HepG2 (cell line): ENCODE measurements around the gene GSPT1. TPM values are rescaled to one million over a fixed set of nuclear protein-coding genes. Genes with fewer than 3 reads are reported as not detected.
A peak's percentile ranks its signal among the peaks of the same experiment; 100 is the strongest.

Experiments used
- HOXA5 ChIP-seq: sonication (generic); formaldehyde crosslinking; IDR thresholded peaks from 2 replicates; pipeline ENCODE4 v1.4.0; 2020; ENCODE audit warnings: missing genetic modification reagents
- KDM2A ChIP-seq: sonication (generic); formaldehyde crosslinking; IDR thresholded peaks from 2 replicates; pipeline ENCODE4 v1.4.0; 2020; ENCODE audit warnings: low read depth, missing genetic modification reagents, borderline replicate concordance
- KLF16 ChIP-seq, 2 experiments: sonication (generic) in 1 of 2; formaldehyde crosslinking in 1 of 2; IDR thresholded peaks; 2 replicates each; pipeline versions ENCODE4 v1.6.1 to v1.8.0; 2016 to 2023; ENCODE audit warnings: missing genetic modification reagents in 2 of 2, missing compliant biosample characterization in 1 of 2
- SUZ12 ChIP-seq: fragments of 150-350 bp; IDR thresholded peaks from 2 replicates; pipeline ENCODE4 v1.6.1; 2014; ENCODE audit warnings: low read depth, low read length
- THAP11 ChIP-seq: IDR thresholded peaks from 2 replicates; pipeline ENCODE4 v1.6.1; 2016; ENCODE audit warnings: missing biosample characterization, missing genetic modification reagents
- ZMAT3 ChIP-seq: sonication (generic); formaldehyde crosslinking; conservative IDR thresholded peaks from 2 replicates; pipeline ENCODE4 v1.7.0; 2021; ENCODE audit warnings: missing genetic modification reagents
- ZNF598 ChIP-seq: sonication (generic); formaldehyde crosslinking; IDR thresholded peaks from 2 replicates; pipeline ENCODE4 v1.5.1; 2020; ENCODE audit warnings: mild to moderate bottlenecking, missing genetic modification reagents, borderline replicate concordance
- ZNF607 ChIP-seq: sonication (generic); formaldehyde crosslinking; IDR thresholded peaks from 2 replicates; pipeline ENCODE4 v1.5.1; 2020; ENCODE audit warnings: missing genetic modification reagents, mild to moderate bottlenecking, borderline replicate concordance
- ZNF619 ChIP-seq: sonication (generic); formaldehyde crosslinking; IDR thresholded peaks from 2 replicates; pipeline ENCODE4 v1.4.0; 2020; ENCODE audit warnings: mild to moderate bottlenecking, missing genetic modification reagents
- ZNF781 ChIP-seq: sonication (generic); formaldehyde crosslinking; IDR thresholded peaks from 2 replicates; pipeline ENCODE4 v1.5.1; 2020; ENCODE audit warnings: borderline replicate concordance, mild to moderate bottlenecking, missing genetic modification reagents; ENCODE audit errors: not compliant biosample characterization
- polyA plus RNA-seq, 8 experiments: library from polyadenylated mRNA; depleted of rRNA in 3 of 8; stranded (reverse) in 7 of 8; unstranded in 1 of 8; fragments of >200 nt; fragmentation: Illumina TruSeq in 4 of 8; extraction: Trizol in 4 of 8; gene quantifications; 2 replicates each; pipeline versions ENCODE4 v1.2.1 to v1.2.3, GENCODE V29; 2011 to 2016; ENCODE audit warnings: low read depth in 4 of 8, missing spikeins in 1 of 8, mixed read lengths in 1 of 8; ENCODE audit not compliant: insufficient read depth in 1 of 8
- total RNA-seq, 5 experiments: library from RNA; depleted of rRNA; stranded (reverse); fragments of >200 nt; fragmentation: Illumina TruSeq; extraction: Trizol; gene quantifications; 2 replicates each; pipeline ENCODE4 v1.2.3, GENCODE V29; 2016; ENCODE audit warnings: low read depth in 1 of 5
- TF ChIP-seq, protein P1 (sequence below): sonication (generic); formaldehyde crosslinking; IDR thresholded peaks from 2 replicates; pipeline ENCODE4 v1.4.0; 2020; ENCODE audit warnings: mild to moderate bottlenecking, missing genetic modification reagents
- TF ChIP-seq, protein P2 (sequence below): sonication (generic); formaldehyde crosslinking; IDR thresholded peaks from 2 replicates; pipeline ENCODE4 v1.8.0; 2022; ENCODE audit warnings: mild to moderate bottlenecking, missing genetic modification reagents, borderline replicate concordance
- TF ChIP-seq, protein P3 (sequence below): sonication (generic); formaldehyde crosslinking; IDR thresholded peaks from 2 replicates; pipeline ENCODE4 v1.4.0; 2020; ENCODE audit warnings: missing genetic modification reagents
- TF ChIP-seq, protein P4 (sequence below): sonication (generic); formaldehyde crosslinking; IDR thresholded peaks from 2 replicates; pipeline ENCODE4 v1.4.0; 2020; ENCODE audit warnings: missing genetic modification reagents
- TF ChIP-seq, protein P5 (sequence below): sonication (generic); formaldehyde crosslinking; IDR thresholded peaks from 2 replicates; pipeline ENCODE4 v1.8.0; 2022; ENCODE audit warnings: low read depth, missing genetic modification reagents

Gene GSPT1
- total and polyA plus RNA-seq, 2 of the 13 experiments (the other 11 are each of a cell fraction or from before 2014, with no cell fraction given) = 120 to 316 TPM

DNA sequence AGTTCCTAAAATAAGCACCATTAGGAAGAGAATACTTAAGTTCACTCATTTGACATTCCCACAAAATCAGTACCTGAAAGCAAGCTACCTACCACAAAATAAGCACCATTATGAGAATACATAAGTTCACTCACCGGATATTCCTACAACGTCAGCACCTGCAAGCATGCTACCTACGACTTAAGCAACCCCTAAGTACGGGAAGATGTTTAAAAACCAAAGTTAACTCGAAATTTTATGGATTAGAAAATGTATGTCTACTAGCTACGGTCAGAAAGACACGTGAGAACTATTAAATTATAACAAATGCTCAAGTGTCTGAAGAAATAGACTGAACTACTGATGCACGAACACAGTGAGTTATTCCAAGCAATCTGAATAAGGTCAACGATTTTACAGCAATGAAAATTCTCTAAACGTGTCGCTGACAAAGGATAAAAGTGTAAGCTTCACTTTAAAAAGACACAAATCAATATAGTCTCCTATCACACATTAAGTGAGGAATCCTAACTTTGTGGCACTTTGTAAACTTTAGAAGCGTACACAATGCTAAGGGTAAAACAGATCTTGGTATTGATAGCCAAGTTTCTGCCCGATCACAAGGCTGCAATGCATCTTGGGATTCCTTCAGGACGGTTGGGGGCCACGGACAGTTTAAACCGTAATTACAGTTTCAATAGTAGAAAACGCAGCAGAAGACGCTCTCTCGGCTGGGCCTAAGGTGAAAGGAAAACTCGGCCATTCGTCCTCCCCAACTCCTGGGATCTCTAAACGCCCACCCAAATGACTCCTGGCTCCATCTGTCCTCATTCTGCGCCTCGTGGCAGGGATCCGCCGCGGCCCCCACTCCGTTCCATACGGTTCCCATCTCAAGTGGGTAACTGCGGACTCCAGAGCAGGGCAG is 1.3 kb downstream of the GSPT1 start (continued):
- TF ChIP-seq HOXA5 (CRISPR knock-in tag) = 0 out of 2 replicates have a peak, but pooled peaks have one; percentile 43
- peak; percentile 32 for TF ChIP-seq ZNF781 (CRISPR knock-in tag)
- no peak for TF ChIP-seq KLF16 (CRISPR knock-in tag; IDR thresholded peaks at IDR 0.05)
- TF ChIP-seq ZMAT3 (CRISPR knock-in tag) = peak; percentile 49; the same call in 1 of the 2 replicates
- peak; percentile 38; the same call in 1 of the 2 replicates for TF ChIP-seq THAP11 (CRISPR knock-in tag)
- TF ChIP-seq SUZ12 = no peak
- TF ChIP-seq, protein P1, sequence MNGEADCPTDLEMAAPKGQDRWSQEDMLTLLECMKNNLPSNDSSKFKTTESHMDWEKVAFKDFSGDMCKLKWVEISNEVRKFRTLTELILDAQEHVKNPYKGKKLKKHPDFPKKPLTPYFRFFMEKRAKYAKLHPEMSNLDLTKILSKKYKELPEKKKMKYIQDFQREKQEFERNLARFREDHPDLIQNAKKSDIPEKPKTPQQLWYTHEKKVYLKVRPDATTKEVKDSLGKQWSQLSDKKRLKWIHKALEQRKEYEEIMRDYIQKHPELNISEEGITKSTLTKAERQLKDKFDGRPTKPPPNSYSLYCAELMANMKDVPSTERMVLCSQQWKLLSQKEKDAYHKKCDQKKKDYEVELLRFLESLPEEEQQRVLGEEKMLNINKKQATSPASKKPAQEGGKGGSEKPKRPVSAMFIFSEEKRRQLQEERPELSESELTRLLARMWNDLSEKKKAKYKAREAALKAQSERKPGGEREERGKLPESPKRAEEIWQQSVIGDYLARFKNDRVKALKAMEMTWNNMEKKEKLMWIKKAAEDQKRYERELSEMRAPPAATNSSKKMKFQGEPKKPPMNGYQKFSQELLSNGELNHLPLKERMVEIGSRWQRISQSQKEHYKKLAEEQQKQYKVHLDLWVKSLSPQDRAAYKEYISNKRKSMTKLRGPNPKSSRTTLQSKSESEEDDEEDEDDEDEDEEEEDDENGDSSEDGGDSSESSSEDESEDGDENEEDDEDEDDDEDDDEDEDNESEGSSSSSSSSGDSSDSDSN (CRISPR knock-in tag) = peak; percentile 10
- TF ChIP-seq, protein P2, sequence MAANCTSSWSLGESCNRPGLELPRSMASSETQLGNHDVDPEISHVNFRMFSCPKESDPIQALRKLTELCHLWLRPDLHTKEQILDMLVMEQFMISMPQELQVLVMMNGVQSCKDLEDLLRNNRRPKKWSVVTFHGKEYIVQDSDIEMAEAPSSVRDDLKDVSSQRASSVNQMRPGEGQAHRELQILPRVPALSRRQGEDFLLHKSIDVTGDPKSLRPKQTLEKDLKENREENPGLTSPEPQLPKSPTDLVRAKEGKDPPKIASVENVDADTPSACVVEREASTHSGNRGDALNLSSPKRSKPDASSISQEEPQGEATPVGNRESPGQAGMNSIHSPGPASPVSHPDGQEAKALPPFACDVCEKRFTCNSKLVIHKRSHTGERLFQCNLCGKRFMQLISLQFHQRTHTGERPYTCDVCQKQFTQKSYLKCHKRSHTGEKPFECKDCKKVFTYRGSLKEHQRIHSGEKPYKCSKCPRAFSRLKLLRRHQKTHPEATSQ (CRISPR knock-in tag) = 0 out of 2 replicates have a peak, but pooled peaks have one; percentile 7
- 0 out of 2 replicates have a peak, but pooled peaks have one; percentile 56 for TF ChIP-seq ZNF619
- 0 out of 2 replicates have a peak, but pooled peaks have one; percentile 15 for TF ChIP-seq ZNF598 (CRISPR knock-in tag)
- peak; percentile 79; the same call in 1 of the 2 replicates for TF ChIP-seq KDM2A (CRISPR knock-in tag)
- TF ChIP-seq, protein P3, sequence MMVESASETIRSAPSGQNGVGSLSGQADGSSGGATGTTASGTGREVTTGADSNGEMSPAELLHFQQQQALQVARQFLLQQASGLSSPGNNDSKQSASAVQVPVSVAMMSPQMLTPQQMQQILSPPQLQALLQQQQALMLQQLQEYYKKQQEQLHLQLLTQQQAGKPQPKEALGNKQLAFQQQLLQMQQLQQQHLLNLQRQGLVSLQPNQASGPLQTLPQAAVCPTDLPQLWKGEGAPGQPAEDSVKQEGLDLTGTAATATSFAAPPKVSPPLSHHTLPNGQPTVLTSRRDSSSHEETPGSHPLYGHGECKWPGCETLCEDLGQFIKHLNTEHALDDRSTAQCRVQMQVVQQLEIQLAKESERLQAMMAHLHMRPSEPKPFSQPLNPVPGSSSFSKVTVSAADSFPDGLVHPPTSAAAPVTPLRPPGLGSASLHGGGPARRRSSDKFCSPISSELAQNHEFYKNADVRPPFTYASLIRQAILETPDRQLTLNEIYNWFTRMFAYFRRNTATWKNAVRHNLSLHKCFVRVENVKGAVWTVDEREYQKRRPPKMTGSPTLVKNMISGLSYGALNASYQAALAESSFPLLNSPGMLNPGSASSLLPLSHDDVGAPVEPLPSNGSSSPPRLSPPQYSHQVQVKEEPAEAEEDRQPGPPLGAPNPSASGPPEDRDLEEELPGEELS (CRISPR knock-in tag) = 0 out of 2 replicates have a peak, but pooled peaks have one; percentile 14
- TF ChIP-seq, protein P4, sequence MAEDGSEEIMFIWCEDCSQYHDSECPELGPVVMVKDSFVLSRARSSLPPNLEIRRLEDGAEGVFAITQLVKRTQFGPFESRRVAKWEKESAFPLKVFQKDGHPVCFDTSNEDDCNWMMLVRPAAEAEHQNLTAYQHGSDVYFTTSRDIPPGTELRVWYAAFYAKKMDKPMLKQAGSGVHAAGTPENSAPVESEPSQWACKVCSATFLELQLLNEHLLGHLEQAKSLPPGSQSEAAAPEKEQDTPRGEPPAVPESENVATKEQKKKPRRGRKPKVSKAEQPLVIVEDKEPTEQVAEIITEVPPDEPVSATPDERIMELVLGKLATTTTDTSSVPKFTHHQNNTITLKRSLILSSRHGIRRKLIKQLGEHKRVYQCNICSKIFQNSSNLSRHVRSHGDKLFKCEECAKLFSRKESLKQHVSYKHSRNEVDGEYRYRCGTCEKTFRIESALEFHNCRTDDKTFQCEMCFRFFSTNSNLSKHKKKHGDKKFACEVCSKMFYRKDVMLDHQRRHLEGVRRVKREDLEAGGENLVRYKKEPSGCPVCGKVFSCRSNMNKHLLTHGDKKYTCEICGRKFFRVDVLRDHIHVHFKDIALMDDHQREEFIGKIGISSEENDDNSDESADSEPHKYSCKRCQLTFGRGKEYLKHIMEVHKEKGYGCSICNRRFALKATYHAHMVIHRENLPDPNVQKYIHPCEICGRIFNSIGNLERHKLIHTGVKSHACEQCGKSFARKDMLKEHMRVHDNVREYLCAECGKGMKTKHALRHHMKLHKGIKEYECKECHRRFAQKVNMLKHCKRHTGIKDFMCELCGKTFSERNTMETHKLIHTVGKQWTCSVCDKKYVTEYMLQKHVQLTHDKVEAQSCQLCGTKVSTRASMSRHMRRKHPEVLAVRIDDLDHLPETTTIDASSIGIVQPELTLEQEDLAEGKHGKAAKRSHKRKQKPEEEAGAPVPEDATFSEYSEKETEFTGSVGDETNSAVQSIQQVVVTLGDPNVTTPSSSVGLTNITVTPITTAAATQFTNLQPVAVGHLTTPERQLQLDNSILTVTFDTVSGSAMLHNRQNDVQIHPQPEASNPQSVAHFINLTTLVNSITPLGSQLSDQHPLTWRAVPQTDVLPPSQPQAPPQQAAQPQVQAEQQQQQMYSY (CRISPR knock-in tag) = peak; percentile 18
- 0 out of 2 replicates have a peak, but pooled peaks have one; percentile 52 for TF ChIP-seq ZNF607 (CRISPR knock-in tag)
- TF ChIP-seq, protein P5, sequence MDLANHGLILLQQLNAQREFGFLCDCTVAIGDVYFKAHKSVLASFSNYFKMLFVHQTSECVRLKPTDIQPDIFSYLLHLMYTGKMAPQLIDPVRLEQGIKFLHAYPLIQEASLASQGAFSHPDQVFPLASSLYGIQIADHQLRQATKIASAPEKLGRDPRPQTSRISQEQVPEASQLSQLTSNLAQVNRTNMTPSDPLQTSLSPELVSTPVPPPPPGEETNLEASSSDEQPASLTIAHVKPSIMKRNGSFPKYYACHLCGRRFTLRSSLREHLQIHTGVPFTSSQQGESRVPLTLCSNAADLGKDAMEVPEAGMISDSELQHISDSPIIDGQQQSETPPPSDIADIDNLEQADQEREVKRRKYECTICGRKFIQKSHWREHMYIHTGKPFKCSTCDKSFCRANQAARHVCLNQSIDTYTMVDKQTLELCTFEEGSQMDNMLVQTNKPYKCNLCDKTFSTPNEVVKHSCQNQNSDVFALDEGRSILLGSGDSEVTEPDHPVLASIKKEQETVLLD (CRISPR knock-in tag) = 0 out of 2 replicates have a peak, but pooled peaks have one; percentile 8
